SK-N-MC (cell line): ENCODE measurements around the gene HECTD4.
"Not testable (repeated sequence)": the region's sequence is repeated elsewhere in the genome, so short reads cannot be mapped to it uniquely, and the experiment has no call there.

Experiments
- DNase-seq: peaks from one replicate; pipeline ENCODE4 v3.0.0-alpha.2; 2011; ENCODE audit warnings: low read depth, low spot score
- H3K27ac ChIP-seq: fragments of 200-600 bp; sonication (generic); 2 replicates; pipeline ENCODE4 v1.5.1; 2016; ENCODE audit warnings: mixed run types
- H3K36me3 ChIP-seq: fragments of 200-600 bp; sonication (generic); 2 replicates; pipeline ENCODE4 v1.6.1; 2017; ENCODE audit warnings: antibody characterized with exemption, low read length, mixed read lengths; ENCODE audit not compliant: insufficient read depth
- H3K4me3 ChIP-seq: fragments of 200-600 bp; sonication (generic); 2 replicates; pipeline ENCODE4 v1.5.1; 2016
- H3K9ac ChIP-seq: fragments of 200-600 bp; sonication (generic); 2 replicates; pipeline ENCODE4 v1.8.0; 2017; ENCODE audit warnings: mixed run types, mixed read lengths; ENCODE audit not compliant: insufficient read length
- H3K9me3 ChIP-seq: fragments of 200-600 bp; sonication (generic); 2 replicates; pipeline ENCODE4 v1.6.1; 2017; ENCODE audit warnings: low read depth, mild to moderate bottlenecking, antibody characterized with exemption, low read length, moderate library complexity, mixed read lengths
- EZH2 ChIP-seq: fragments of 200-600 bp; sonication (generic); IDR thresholded peaks from one replicate; pipeline ENCODE4 v1.6.1; 2017; ENCODE audit warnings: antibody characterized with exemption
- FOXP2 ChIP-seq: optimal IDR thresholded peaks from 2 replicates; pipeline ENCODE3; 2011; ENCODE audit warnings: mild to moderate bottlenecking, moderate library complexity; ENCODE audit not compliant: insufficient read depth; ENCODE audit errors: extremely low read length, control extremely low read depth
- POLR2AphosphoS5 ChIP-seq: IDR thresholded peaks from 2 replicates; pipeline ENCODE4 v1.6.1; 2012; ENCODE audit warnings: mild to moderate bottlenecking, low read depth, low read length, borderline replicate concordance

HECTD4 gene

GRCh38 chr12:112409064-112409905 is 27.1 kb upstream of the HECTD4 start, which contains the start of gene RPL6:
Gene RPL6 (minus strand): TSS chr12:112409605. CDS start chr12:112408656, 949 bp downstream.
- peak within 1 kb of the TSS; percentile 97 for H3K27ac ChIP-seq

GRCh38 chr12:112408621-112409020 is 26.4 kb upstream of the HECTD4 start:
- peak overlapping the region; percentile 95 for H3K4me3 ChIP-seq
- H3K9me3 ChIP-seq, result no peaks in the 10 kb centered on the region
- H3K27ac ChIP-seq, result peak overlapping the region; percentile 97
- TF ChIP-seq EZH2, result no peak
- TF ChIP-seq FOXP2, result no peak
- no peak for TF ChIP-seq POLR2AphosphoS5
- peaks cover 51% of the 10 kb centered on the region for H3K36me3 ChIP-seq
- peak overlapping the region; percentile 100 for H3K9ac ChIP-seq
- DNase-seq, result no peak

More at GRCh38 chr12:112409064-112409905, 27.1 kb upstream of the HECTD4 start, which contains the start of gene RPL6:
- peak; percentile 95 for DNase-seq
- Histone ChIP-seq H3K4me3 (peak within 1 kb of the TSS; percentile 95), H3K9me3 (no peaks in the 10 kb centered on the region), H3K36me3 (peaks cover 48% of the 10 kb centered on the region), H3K9ac (peak within 1 kb of the TSS; percentile 100)
- TF ChIP-seq POLR2AphosphoS5 (peak; percentile 100), EZH2 (no peak)

GRCh38 chr12:112407683-112408082 is 25.5 kb upstream of the HECTD4 start:
- H3K27ac ChIP-seq, result peak overlapping the region; percentile 97
- H3K9me3 ChIP-seq, DNase-seq: not testable (repeated sequence)
- H3K4me3 ChIP-seq, result peak overlapping the region; percentile 95
- H3K9ac ChIP-seq, result peak overlapping the region; percentile 100
- H3K36me3 ChIP-seq, result peaks cover 51% of the 10 kb centered on the region

- DNase-seq, result no peak
- H3K9me3 ChIP-seq, result no peaks in the 10 kb centered on the region
- peak overlapping the region; percentile 100 for H3K9ac ChIP-seq
- H3K27ac ChIP-seq, result peak overlapping the region; percentile 74
- TF ChIP-seq FOXP2, result no peak
- TF ChIP-seq POLR2AphosphoS5, result peak; percentile 39; the same call in 1 of the 2 replicates
- H3K4me3 ChIP-seq, result peak overlapping the region; percentile 95
- peaks cover 51% of the 10 kb centered on the region for H3K36me3 ChIP-seq
These were observed 24.6 kb upstream of the HECTD4 start for GRCh38 chr12:112406519-112407488.

GRCh38 chr12:112401903-112402498 is 19.8 kb upstream of the HECTD4 start:
- no peak for TF ChIP-seq EZH2
- TF ChIP-seq POLR2AphosphoS5, result peak; percentile 47
- H3K9me3 ChIP-seq, result no peaks in the 10 kb centered on the region
- no peak for DNase-seq
- no peak overlapping the region for H3K4me3 ChIP-seq
- peaks cover 30% of the 10 kb centered on the region for H3K36me3 ChIP-seq
- H3K9ac ChIP-seq, result no peak overlapping the region
- peak overlapping the region; percentile 48 for H3K27ac ChIP-seq

DNA sequence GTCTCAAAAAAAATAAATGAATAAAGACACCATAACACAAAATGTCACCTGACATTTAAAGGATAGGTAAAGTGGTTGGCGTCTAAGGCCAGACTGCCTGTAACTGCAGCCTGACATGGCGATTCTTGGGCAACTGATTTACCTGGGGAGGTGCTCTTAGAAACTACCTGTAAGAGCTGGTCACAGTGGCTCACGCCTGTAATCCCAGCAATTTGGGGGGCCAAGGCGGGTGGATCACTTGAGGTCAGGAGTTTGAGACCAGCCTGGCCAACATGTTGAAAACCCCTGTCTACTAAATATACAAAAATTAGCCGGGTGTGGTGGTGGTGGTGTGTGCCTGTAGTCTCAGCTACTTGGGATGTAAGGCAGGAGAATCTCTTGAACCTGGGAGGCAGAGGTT is 18.8 kb upstream of the HECTD4 start:
- TF ChIP-seq FOXP2 (no peak), EZH2 (no peak), POLR2AphosphoS5 (no peak)
- Histone ChIP-seq H3K9ac (no peak overlapping the region), H3K27ac (no peak overlapping the region), H3K9me3 (no peaks in the 10 kb centered on the region), H3K4me3 (no peak overlapping the region), H3K36me3 (peaks cover 21% of the 10 kb centered on the region)
- no peak for DNase-seq

DNA sequence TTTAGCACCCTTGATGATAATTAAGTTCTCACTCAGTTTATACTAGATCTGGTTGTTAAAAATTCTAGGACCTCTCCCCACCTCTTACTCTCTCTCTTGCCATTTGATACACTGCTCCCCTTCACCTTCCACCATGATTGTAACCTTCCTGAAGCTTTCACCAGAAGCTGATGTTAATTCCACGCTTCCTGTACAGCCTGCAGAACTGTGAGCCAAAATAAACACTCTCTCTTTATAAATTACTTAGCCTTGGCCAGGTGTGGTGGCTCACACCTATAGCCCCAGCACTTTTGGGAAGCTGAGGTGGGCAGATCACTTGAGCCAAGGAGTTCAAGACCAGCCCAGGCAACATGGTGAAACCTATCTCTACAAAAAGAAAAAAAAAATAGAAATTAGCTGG is 11.1 kb upstream of the HECTD4 start:
- TF ChIP-seq FOXP2 (no peak), EZH2 (no peak), POLR2AphosphoS5 (no peak)
- Histone ChIP-seq H3K27ac (no peak overlapping the region), H3K9ac (no peak overlapping the region), H3K36me3 (no peaks in the 10 kb centered on the region), H3K9me3 (no peaks in the 10 kb centered on the region), H3K4me3 (no peak overlapping the region)
- no peak for DNase-seq

GRCh38 chr12:112389922-112390654 is 7.9 kb upstream of the HECTD4 start:
- H3K36me3 ChIP-seq, H3K9ac ChIP-seq, H3K4me3 ChIP-seq, DNase-seq, H3K9me3 ChIP-seq, H3K27ac ChIP-seq: not testable (repeated sequence)
